ENCODE results near the gene TRAF1. TPM values are rescaled to one million over a fixed set of nuclear protein-coding genes. Genes with fewer than 3 reads are reported as not detected.

Gene TRAF1
- total and polyA plus RNA-seq, 10 of the 15 experiments (the other 5 are each of a cell fraction or from before 2014, with no cell fraction given), result 13.8 to 163 (median 128) TPM

GRCh38 chr9:120916991-120917880, 9.4 kb downstream of the TRAF1 start (continued):
- TF ChIP-seq LARP7 (IDR thresholded peaks at IDR 0.05), result no peak
- TF ChIP-seq IRF4 (IDR thresholded peaks at IDR 0.05; ENCODE audit: low read depth, low read length), result no peak
- no peak for TF ChIP-seq SRF (IDR thresholded peaks at IDR 0.05; ENCODE audit: low read depth in 2 of 2, low read length in 2 of 2)
- no peak for TF ChIP-seq CBFB (IDR thresholded peaks at IDR 0.05; ENCODE audit: low read depth)
- TF ChIP-seq, protein P1, sequence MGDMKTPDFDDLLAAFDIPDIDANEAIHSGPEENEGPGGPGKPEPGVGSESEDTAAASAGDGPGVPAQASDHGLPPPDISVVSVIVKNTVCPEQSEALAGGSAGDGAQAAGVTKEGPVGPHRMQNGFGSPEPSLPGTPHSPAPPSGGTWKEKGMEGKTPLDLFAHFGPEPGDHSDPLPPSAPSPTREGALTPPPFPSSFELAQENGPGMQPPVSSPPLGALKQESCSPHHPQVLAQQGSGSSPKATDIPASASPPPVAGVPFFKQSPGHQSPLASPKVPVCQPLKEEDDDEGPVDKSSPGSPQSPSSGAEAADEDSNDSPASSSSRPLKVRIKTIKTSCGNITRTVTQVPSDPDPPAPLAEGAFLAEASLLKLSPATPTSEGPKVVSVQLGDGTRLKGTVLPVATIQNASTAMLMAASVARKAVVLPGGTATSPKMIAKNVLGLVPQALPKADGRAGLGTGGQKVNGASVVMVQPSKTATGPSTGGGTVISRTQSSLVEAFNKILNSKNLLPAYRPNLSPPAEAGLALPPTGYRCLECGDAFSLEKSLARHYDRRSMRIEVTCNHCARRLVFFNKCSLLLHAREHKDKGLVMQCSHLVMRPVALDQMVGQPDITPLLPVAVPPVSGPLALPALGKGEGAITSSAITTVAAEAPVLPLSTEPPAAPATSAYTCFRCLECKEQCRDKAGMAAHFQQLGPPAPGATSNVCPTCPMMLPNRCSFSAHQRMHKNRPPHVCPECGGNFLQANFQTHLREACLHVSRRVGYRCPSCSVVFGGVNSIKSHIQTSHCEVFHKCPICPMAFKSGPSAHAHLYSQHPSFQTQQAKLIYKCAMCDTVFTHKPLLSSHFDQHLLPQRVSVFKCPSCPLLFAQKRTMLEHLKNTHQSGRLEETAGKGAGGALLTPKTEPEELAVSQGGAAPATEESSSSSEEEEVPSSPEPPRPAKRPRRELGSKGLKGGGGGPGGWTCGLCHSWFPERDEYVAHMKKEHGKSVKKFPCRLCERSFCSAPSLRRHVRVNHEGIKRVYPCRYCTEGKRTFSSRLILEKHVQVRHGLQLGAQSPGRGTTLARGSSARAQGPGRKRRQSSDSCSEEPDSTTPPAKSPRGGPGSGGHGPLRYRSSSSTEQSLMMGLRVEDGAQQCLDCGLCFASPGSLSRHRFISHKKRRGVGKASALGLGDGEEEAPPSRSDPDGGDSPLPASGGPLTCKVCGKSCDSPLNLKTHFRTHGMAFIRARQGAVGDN (IDR thresholded peaks at IDR 0.05), result no peak
- TF ChIP-seq RAD21 (IDR thresholded peaks at IDR 0.05; ENCODE audit: insufficient read depth, low read depth, low read length), result no peak
- TF ChIP-seq SREBF2 (IDR thresholded peaks at IDR 0.05; ENCODE audit: low read length), result no peak

- no peak for FAIRE-seq
- 95% methylated on average over 3 of the region's 3 CpGs for WGBS (ENCODE audit: insufficient coverage, insufficient replicate concordance, low lambda C conversion rate, missing lambda C conversion rate)
- DNase-seq (ENCODE audit: low read depth, low spot score), result no peak
- Histone ChIP-seq H4K20me1 (ENCODE audit: control insufficient read depth, insufficient read depth) (no peaks in the 10 kb centered on the region), H3K27ac (ENCODE audit: control insufficient read depth, insufficient read depth) (peak overlapping the region; percentile 20; the same call in 1 of the 2 replicates), H3K9ac (ENCODE audit: control insufficient read depth, insufficient read depth, low read length) (no peak overlapping the region), H3K4me3 (no peak overlapping the region), H3K27me3 (replicated peaks in 1 of 2; ENCODE audit: control insufficient read depth in 2 of 2, insufficient read depth in 2 of 2, low read length in 1 of 2) (no peaks in the 10 kb centered on the region), H3K4me2 (ENCODE audit: control insufficient read depth, insufficient read depth) (peak overlapping the region; percentile 35), H3K9me3 (replicated peaks; ENCODE audit: control insufficient read depth, insufficient read depth, low read length) (peaks cover 2% of the 10 kb centered on the region; the same call in 1 of the 3 replicates), H3K79me2 (ENCODE audit: control insufficient read depth, insufficient read depth, low read length) (peaks cover 62% of the 10 kb centered on the region), H3K4me1 (ENCODE audit: control insufficient read depth, insufficient read depth, low read length) (peaks cover 21% of the 10 kb centered on the region), H3K36me3 (ENCODE audit: control insufficient read depth in 2 of 2, insufficient read depth in 2 of 2, low read length in 1 of 2) (peaks cover 35 to 52% of the 10 kb centered on the region in 2 experiments), H2AFZ (ENCODE audit: control insufficient read depth, low read depth, low read length) (no peak overlapping the region)
- ChIA-PET SMC1A (ENCODE audit: uncharacterized antibody, unreplicated experiment) (interaction anchor here (1.1 to 26.1 kb wide), 8 partner anchors 9 to 65 kb away, joined by 3 to 522 read pairs (median 9); no protein-coding TSS in a partner anchor), CTCF (interaction anchor here (0.6 to 3.4 kb wide), 10 partner anchors 9 to 91 kb away, joined by 3 to 19 read pairs (median 4); no protein-coding TSS in a partner anchor), RAD21 (ENCODE audit: unreplicated experiment) (interaction anchor here (0.8 to 11.9 kb wide), 6 partner anchors 9 to 39 kb away, joined by 3 to 196 read pairs (median 3); partner anchors contain the start of gene PHF19), POLR2A (interaction anchor here (0.6 to 11.5 kb wide), 10 partner anchors 9 to 30 kb away, joined by 3 to 224 read pairs (median 6); no protein-coding TSS in a partner anchor)
- TF ChIP-seq SMAD5 (IDR thresholded peaks at IDR 0.05; ENCODE audit: low read depth) (peak; percentile 8; the same call in 1 of the 2 replicates), CBX5 (IDR thresholded peaks at IDR 0.05; ENCODE audit: low read depth) (no peak), HDGF (IDR thresholded peaks at IDR 0.05) (no peak), FOXK2 (IDR thresholded peaks at IDR 0.05) (no peak), POLR2AphosphoS2 (IDR thresholded peaks at IDR 0.05; ENCODE audit: low read depth, low read length) (0 out of 2 replicates have a peak, but pooled peaks have one; percentile 42)
- in situ Hi-C loops (cut with MboI) (no loop called here), intact Hi-C loops (cut with micrococcal nuclease; ENCODE audit: unreplicated experiment) (no loop called here)
- ATAC-seq, result no peak
- BruUV-seq (replicated peaks), result no TSS peak
Observed at GRCh38 chr9:120916588-120916987, 10.0 kb downstream of the TRAF1 start.
